OCI-LY7 (cell line): ENCODE results near the gene IL21R.

Source experiments
- CTCF ChIP-seq: fragments of 200-600 bp; sonication (generic); conservative IDR thresholded peaks from 2 replicates; pipeline ENCODE4 v1.5.1; 2014; ENCODE audit warnings: mild to moderate bottlenecking, antibody characterized with exemption, low read length, moderate library complexity, mixed read lengths
- EZH2phosphoT487 ChIP-seq: fragments of 200-600 bp; sonication (generic); IDR thresholded peaks from 2 replicates; pipeline ENCODE4 v1.6.1; 2018; ENCODE audit warnings: low read depth, borderline replicate concordance, mild to moderate bottlenecking, mixed run types, antibody characterized with exemption, low read length, moderate library complexity, mixed read lengths

DNA sequence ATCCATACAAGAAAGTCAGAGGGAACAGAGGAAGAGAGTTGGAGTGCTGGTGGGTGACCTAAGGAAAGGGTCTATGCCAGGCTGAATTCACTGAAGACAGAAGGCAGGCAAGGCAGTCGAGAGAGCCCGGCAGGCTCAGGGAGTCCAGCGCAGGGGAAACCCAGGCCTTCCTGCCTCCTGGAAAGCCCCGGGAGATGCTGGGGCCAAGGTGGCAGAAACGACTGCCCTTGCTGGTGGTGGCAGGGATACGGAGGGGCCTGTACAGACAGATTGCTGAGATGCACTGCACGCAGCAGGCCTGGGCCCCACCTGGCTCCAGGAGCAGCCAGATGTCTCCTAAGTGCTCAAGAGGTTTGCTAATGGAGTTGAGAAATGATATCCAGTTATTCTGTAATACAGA lies 87.9 kb downstream of the IL21R start:
- no peak for TF ChIP-seq CTCF
- no peak for TF ChIP-seq EZH2phosphoT487
